HEK293 (cell line): Measurements from ENCODE around the gene TRIM3.

Source experiments
- CTCF ChIA-PET: fragments of 350-600 bp; formaldehyde crosslinking; extraction: SDS; loops from one replicate; lab custom pipeline; 2021; ENCODE audit warnings: antibody characterized with exemption; lab: Yijun Ruan, JAX
- POLR2A ChIA-PET: fragments of 300-600 bp; formaldehyde crosslinking; extraction: SDS; loops from one replicate; lab custom pipeline; 2020; ENCODE audit warnings: antibody characterized with exemption, inconsistent platforms; lab: Yijun Ruan, JAX
- H3K27ac ChIP-seq: fragments of 200-500 bp; sonication (Bioruptor generic); 2 replicates; pipeline ENCODE4 v1.5.1; 2014; ENCODE audit warnings: low read depth, low read length, control low read depth, inconsistent platforms; ENCODE audit errors: extremely low read depth
- H3K36me3 ChIP-seq, 2 experiments: fragments of 200-500 bp in 1 of 2; sonication (Bioruptor generic) in 1 of 2; 1 replicate in 1 of 2; 2 replicates in 1 of 2; pipeline ENCODE4 v1.5.1; 2014 to 2017; ENCODE audit warnings: inconsistent platforms in 2 of 2, low read length in 2 of 2; ENCODE audit not compliant: control insufficient read depth in 2 of 2, insufficient read depth in 1 of 2
- H3K4me1 ChIP-seq: fragments of 200-500 bp; sonication (Bioruptor generic); 2 replicates; pipeline ENCODE4 v1.5.1; 2014; ENCODE audit warnings: mild to moderate bottlenecking, low read length, inconsistent platforms; ENCODE audit not compliant: control insufficient read depth, insufficient read depth
- H3K4me3 ChIP-seq: 2 replicates; pipeline ENCODE4 v1.5.1; 2011; ENCODE audit warnings: low read depth, mild to moderate bottlenecking, control low read depth, low read length, moderate library complexity
- H3K9me3 ChIP-seq: fragments of 200-500 bp; sonication (Bioruptor generic); 2 replicates; pipeline ENCODE4 v1.5.1; 2014; ENCODE audit warnings: low read depth, low read length, inconsistent platforms; ENCODE audit not compliant: control insufficient read depth, insufficient read depth
- BCL11B ChIP-seq: fragments of 450-650 bp; formaldehyde crosslinking; IDR thresholded peaks from 2 replicates; pipeline ENCODE4 v1.5.1; 2016; ENCODE audit warnings: low read depth, missing biosample characterization, missing genetic modification characterization
- GLI4 ChIP-seq: fragments of 450-650 bp; formaldehyde crosslinking; IDR thresholded peaks from 2 replicates; pipeline ENCODE4 v1.5.1; 2016; ENCODE audit warnings: missing biosample characterization, missing genetic modification characterization
- HOXA7 ChIP-seq: sonication (generic); formaldehyde crosslinking; IDR thresholded peaks from 2 replicates; pipeline ENCODE4 v1.8.1; 2022; ENCODE audit warnings: missing genetic modification reagents, borderline replicate concordance
- REST ChIP-seq: fragments of 450-650 bp; formaldehyde crosslinking; IDR thresholded peaks from 2 replicates; pipeline ENCODE4 v1.5.1; 2016; ENCODE audit warnings: missing biosample characterization, missing genetic modification characterization
- ZBTB1 ChIP-seq: fragments of 450-650 bp; formaldehyde crosslinking; IDR thresholded peaks from 2 replicates; pipeline ENCODE4 v1.5.1; 2016; ENCODE audit warnings: missing biosample characterization, missing genetic modification characterization
- ZBTB17 ChIP-seq: fragments of 450-650 bp; formaldehyde crosslinking; IDR thresholded peaks from 2 replicates; pipeline ENCODE4 v1.5.1; 2016; ENCODE audit warnings: missing biosample characterization, missing genetic modification characterization
- ZEB2 ChIP-seq: fragments of 450-650 bp; formaldehyde crosslinking; IDR thresholded peaks from 2 replicates; pipeline ENCODE4 v1.5.1; 2016; ENCODE audit warnings: missing biosample characterization, missing genetic modification characterization
- ZFP37 ChIP-seq: fragments of 450-650 bp; formaldehyde crosslinking; IDR thresholded peaks from 2 replicates; pipeline ENCODE4 v1.5.1; 2016; ENCODE audit warnings: missing biosample characterization, missing genetic modification characterization
- ZNF280C ChIP-seq: fragments of 450-650 bp; formaldehyde crosslinking; IDR thresholded peaks from 2 replicates; pipeline ENCODE4 v1.5.1; 2016; ENCODE audit warnings: missing biosample characterization, missing genetic modification characterization
- ZNF335 ChIP-seq: fragments of 450-650 bp; formaldehyde crosslinking; conservative IDR thresholded peaks from 2 replicates; pipeline ENCODE4 v1.5.1; 2016; ENCODE audit warnings: missing biosample characterization, missing genetic modification characterization
- ZNF354C ChIP-seq: fragments of 450-650 bp; formaldehyde crosslinking; IDR thresholded peaks from 2 replicates; pipeline ENCODE4 v1.5.1; 2016; ENCODE audit warnings: missing biosample characterization, missing genetic modification characterization, low read depth, borderline replicate concordance
- ZNF404 ChIP-seq: fragments of 450-650 bp; formaldehyde crosslinking; IDR thresholded peaks from 2 replicates; pipeline ENCODE4 v1.5.1; 2017; ENCODE audit warnings: missing biosample characterization, missing genetic modification characterization
- ZNF423 ChIP-seq: fragments of 450-650 bp; formaldehyde crosslinking; IDR thresholded peaks from 2 replicates; pipeline ENCODE4 v1.5.1; 2016; ENCODE audit warnings: missing biosample characterization, missing genetic modification characterization
- ZNF433 ChIP-seq: fragments of 450-650 bp; formaldehyde crosslinking; IDR thresholded peaks from 2 replicates; pipeline ENCODE4 v1.5.1; 2016; ENCODE audit warnings: missing biosample characterization, missing genetic modification characterization, low read depth
- ZNF449 ChIP-seq: fragments of 450-650 bp; formaldehyde crosslinking; IDR thresholded peaks from 2 replicates; pipeline ENCODE4 v1.5.1; 2017; ENCODE audit warnings: missing biosample characterization, mild to moderate bottlenecking, missing genetic modification characterization, moderate library complexity
- ZNF48 ChIP-seq: fragments of 450-650 bp; formaldehyde crosslinking; IDR thresholded peaks from 2 replicates; pipeline ENCODE4 v1.5.1; 2016; ENCODE audit warnings: missing biosample characterization, missing genetic modification characterization
- ZNF513 ChIP-seq: fragments of 450-650 bp; IDR thresholded peaks from 2 replicates; pipeline ENCODE4 v1.5.1; 2018; ENCODE audit warnings: missing biosample characterization, missing genetic modification characterization
- ZNF521 ChIP-seq: fragments of 450-650 bp; formaldehyde crosslinking; IDR thresholded peaks from 2 replicates; pipeline ENCODE4 v1.5.1; 2017; ENCODE audit warnings: missing biosample characterization, mild to moderate bottlenecking, missing genetic modification characterization
- ZNF776 ChIP-seq: fragments of 450-650 bp; formaldehyde crosslinking; IDR thresholded peaks from 2 replicates; pipeline ENCODE4 v1.5.0; 2017; ENCODE audit warnings: missing biosample characterization, missing genetic modification characterization, borderline replicate concordance
- ZSCAN5A ChIP-seq: fragments of 450-650 bp; formaldehyde crosslinking; IDR thresholded peaks from 2 replicates; pipeline ENCODE4 v1.5.1; 2016; ENCODE audit warnings: missing biosample characterization, missing genetic modification characterization

Gene TRIM3

GRCh38 chr11:6486938-6487337 lies 13.2 kb upstream of the TRIM3 start:
- H3K9me3 ChIP-seq: no peaks in the 10 kb centered on the region
- H3K27ac ChIP-seq: no peak overlapping the region
- CTCF ChIA-PET: interaction anchor here (0.7 to 1.3 kb wide), 4 partner anchors 19 to 182 kb away, joined by 3 to 6 read pairs (median 5); no protein-coding TSS in a partner anchor
- TF ChIP-seq ZNF433 (tag by site-specific recombination): no peak
- TF ChIP-seq ZNF48 (tag by site-specific recombination): no peak
- no peak for TF ChIP-seq ZNF449 (tag by site-specific recombination)
- no peak for TF ChIP-seq ZNF354C (tag by site-specific recombination)
- TF ChIP-seq ZBTB1 (tag by site-specific recombination): no peak
- TF ChIP-seq ZNF335 (tag by site-specific recombination): no peak
- no peak for TF ChIP-seq ZNF423 (tag by site-specific recombination)
- TF ChIP-seq ZNF280C (tag by site-specific recombination): no peak
- POLR2A ChIA-PET: no interaction called here
- H3K4me3 ChIP-seq: no peak overlapping the region
- no peaks in the 10 kb centered on the region for H3K4me1 ChIP-seq
- H3K36me3 ChIP-seq: peaks cover 3 to 89% of the 10 kb centered on the region in 2 experiments; a peak in 2 of 3 replicates

GRCh38 chr11:6486256-6486655 lies 12.5 kb upstream of the TRIM3 start:
- H3K36me3 ChIP-seq: peaks cover 3 to 83% of the 10 kb centered on the region in 2 experiments; a peak in 2 of 3 replicates
- CTCF ChIA-PET: interaction anchor here (0.6 to 1.5 kb wide), 6 partner anchors 19 to 129 kb away, joined by 3 to 8 read pairs (median 5); no protein-coding TSS in a partner anchor
- H3K4me1 ChIP-seq: no peaks in the 10 kb centered on the region
- TF ChIP-seq ZEB2 (tag by site-specific recombination): no peak
- no peak for TF ChIP-seq ZNF776
- no peak for TF ChIP-seq GLI4 (tag by site-specific recombination)
- TF ChIP-seq ZBTB17: no peak
- TF ChIP-seq BCL11B (tag by site-specific recombination): no peak
- TF ChIP-seq ZNF449 (tag by site-specific recombination): no peak
- TF ChIP-seq HOXA7 (CRISPR knock-in tag): no peak
- H3K9me3 ChIP-seq: no peaks in the 10 kb centered on the region
- H3K27ac ChIP-seq: no peak overlapping the region
- no peak overlapping the region for H3K4me3 ChIP-seq
- POLR2A ChIA-PET: no interaction called here

GRCh38 chr11:6485661-6486060 lies 11.9 kb upstream of the TRIM3 start:
- Histone ChIP-seq H3K27ac (no peak overlapping the region), H3K4me3 (no peak overlapping the region), H3K9me3 (no peaks in the 10 kb centered on the region), H3K36me3 (peaks cover 3 to 80% of the 10 kb centered on the region in 2 experiments; a peak in 2 of 3 replicates), H3K4me1 (no peaks in the 10 kb centered on the region)
- ChIA-PET CTCF (interaction anchor here (0.5 to 1.5 kb wide), 4 partner anchors 20 to 887 kb away, joined by 3 to 8 read pairs (median 4); no protein-coding TSS in a partner anchor), POLR2A (no interaction called here)
- TF ChIP-seq ZSCAN5A (no peak), ZNF404 (tag by site-specific recombination) (no peak), ZNF521 (no peak), ZNF513 (tag by site-specific recombination) (no peak), ZFP37 (tag by site-specific recombination) (no peak), REST (tag by site-specific recombination) (no peak)
